Renal cortex interstitium (tissue), 11 donors: Measurements from ENCODE around the gene RNF213. TPM values are rescaled to one million over a fixed set of nuclear protein-coding genes. Genes with fewer than 3 reads are reported as not detected.

ENCODE experiments used
- DNase-seq, 11 donors: peaks; one replicate each; pipeline ENCODE4 v3.0.0-alpha.2; 2013; ENCODE audit warnings: low read depth in 9 of 11, low spot score in 4 of 11; ENCODE audit errors: extremely low read depth in 1 of 11
- polyA plus RNA-seq, 3 donors: library from polyadenylated mRNA; unstranded; fragments of 120-200 nt; gene quantifications; one replicate each; pipeline ENCODE4 v1.2.1, GENCODE V29; 2013; ENCODE audit not compliant: insufficient read length in 3 of 3

The RNF213 gene
- polyA plus RNA-seq, 3 donors = 62.4 to 112 (median 71.0) TPM

DNA sequence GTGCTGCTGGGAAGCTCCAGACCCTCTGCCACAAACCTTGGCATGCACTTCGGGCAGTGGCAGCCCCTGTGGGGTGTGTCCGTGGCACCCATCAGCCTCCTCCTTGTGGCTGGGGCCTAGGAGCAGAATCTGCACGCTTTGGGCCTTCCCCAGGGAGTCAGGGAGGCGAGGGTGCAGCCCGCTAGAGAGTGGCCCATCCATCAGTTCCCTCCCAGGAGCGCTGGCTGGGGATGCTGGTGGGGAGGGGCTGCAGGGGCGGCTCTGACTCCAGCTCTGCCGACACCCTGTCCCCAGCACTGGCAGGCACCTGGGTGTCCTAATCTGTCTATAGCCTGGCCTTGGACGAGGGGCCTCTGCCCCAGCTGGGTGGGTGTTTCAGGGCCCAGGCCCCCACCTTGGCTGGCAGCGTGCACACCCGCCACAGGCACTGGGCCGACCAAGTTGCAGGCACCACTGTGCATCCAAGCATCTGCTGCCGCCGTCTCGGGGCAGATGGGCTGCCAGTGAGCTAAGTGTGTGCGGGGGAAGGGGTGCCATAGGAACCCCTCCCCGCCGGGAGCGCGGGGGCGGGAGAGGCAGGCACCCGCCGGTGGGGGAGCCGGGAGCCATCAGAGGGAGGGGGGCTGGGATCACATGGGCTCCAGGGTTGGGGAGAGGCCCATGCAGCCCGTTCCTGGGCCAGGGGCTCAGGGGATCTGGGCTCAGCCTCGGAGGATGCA lies 184.5 kb downstream of the RNF213 start:
- no peak for DNase-seq

GRCh38 chr17:80445726-80446110 lies 185.1 kb downstream of the RNF213 start:
- no peak for DNase-seq

DNA sequence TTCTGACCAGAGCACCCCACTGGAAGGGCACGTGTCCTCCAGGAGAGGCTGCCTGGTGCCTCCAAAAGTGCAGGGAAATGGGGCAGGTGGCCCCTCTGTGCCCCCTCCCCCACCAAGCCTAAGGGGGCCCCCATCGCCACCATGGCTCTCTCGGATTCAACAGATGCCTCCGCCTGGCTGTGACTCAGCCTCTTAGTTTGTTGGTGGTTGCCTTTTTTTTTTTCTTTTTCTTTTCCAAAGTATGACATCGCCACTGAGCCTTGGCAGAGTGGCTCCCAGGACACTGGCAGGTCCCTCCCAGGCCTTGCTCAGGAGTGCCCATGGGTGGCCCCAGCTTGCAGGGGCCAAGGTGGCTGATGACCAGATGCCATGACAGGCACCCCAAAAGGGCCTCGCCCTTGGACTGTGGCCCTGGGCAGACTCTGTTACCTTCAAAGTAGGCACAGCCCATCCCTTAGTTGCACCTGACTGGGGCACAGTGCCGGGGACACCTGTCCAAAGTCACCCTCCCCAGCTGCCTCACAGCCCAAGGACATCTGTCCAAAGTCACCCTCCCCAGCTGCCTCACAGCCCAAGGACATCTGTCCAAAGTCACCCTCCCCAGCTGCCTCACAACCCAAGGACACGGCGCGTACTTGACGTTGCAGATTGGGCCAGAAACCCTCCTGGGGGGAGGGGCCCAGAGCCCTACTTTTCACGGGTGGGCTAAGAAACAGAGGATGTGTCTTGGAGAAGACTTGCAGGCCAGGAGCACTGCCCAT lies 186.2 kb downstream of the RNF213 start:
- no peak for DNase-seq

DNA sequence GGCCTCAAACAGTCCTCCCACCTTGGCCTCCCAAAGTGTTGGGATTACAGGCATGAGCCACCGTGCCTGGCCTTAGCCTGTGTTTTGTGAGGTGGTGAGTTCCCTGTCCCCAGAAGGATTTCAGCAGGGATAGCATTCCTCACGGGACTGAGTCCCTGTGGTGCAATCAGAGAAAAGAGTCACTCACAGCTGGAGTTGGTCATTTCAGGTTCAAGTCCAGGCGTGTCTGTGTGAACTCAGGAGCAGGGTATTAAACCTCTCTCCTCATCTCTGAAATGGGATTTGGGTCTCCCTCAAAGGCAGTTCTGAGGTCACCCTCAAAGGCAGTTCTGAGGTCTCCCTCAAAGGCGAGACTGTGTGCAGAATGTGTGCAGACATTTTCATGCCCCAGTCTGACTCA lies 187.1 kb downstream of the RNF213 start:
- DNase-seq = no peak

Other genes with a start within 250 kb of the RNF213 start
- gene TBC1D16, start 225.0 kb upstream of the RNF213 start, polyA plus RNA-seq = 10 to 100 TPM; 33.9 to 40.3 (median 40.0) TPM
- 10 to 100 TPM; 12.1 to 21.6 (median 13.8) TPM for gene CCDC40, start 224.2 kb upstream of the RNF213 start, polyA plus RNA-seq
- 10 to 100 TPM; 24.5 to 54.1 (median 42.4) TPM for gene GAA, start 159.3 kb upstream of the RNF213 start, polyA plus RNA-seq
- gene EIF4A3, start 113.7 kb upstream of the RNF213 start, polyA plus RNA-seq = 100 to 1,000 TPM in 2 of 3 donors, 10 to 100 TPM in 1; 95.6 to 122 (median 115) TPM
- gene CARD14, start 90.8 kb upstream of the RNF213 start, polyA plus RNA-seq = 1 to 10 TPM in 1 of 3 donors, under 1 TPM in 2; 0.75 to 2.3 (median 0.92) TPM
- gene SGSH, start 40.5 kb upstream of the RNF213 start, polyA plus RNA-seq = 10 to 100 TPM; 31.1 to 57.1 (median 37.0) TPM
- gene SLC26A11, start 40.4 kb upstream of the RNF213 start, polyA plus RNA-seq = 10 to 100 TPM; 22.0 to 33.8 (median 25.1) TPM
- 10 to 100 TPM; 28.7 to 40.9 (median 34.6) TPM for gene ENDOV, start 154.3 kb downstream of the RNF213 start, polyA plus RNA-seq
- 1 to 10 TPM in 2 of 3 donors, under 1 TPM in 1; 0.98 to 1.2 (median 1.1) TPM for gene NPTX1, start 215.8 kb downstream of the RNF213 start, polyA plus RNA-seq